Measurements from ENCODE around the gene CYTH4. TPM values are rescaled to one million over a fixed set of nuclear protein-coding genes. Genes with fewer than 3 reads are reported as not detected.

CYTH4 gene
- polyA plus RNA-seq, 1 donor = 3.9 TPM

DNA sequence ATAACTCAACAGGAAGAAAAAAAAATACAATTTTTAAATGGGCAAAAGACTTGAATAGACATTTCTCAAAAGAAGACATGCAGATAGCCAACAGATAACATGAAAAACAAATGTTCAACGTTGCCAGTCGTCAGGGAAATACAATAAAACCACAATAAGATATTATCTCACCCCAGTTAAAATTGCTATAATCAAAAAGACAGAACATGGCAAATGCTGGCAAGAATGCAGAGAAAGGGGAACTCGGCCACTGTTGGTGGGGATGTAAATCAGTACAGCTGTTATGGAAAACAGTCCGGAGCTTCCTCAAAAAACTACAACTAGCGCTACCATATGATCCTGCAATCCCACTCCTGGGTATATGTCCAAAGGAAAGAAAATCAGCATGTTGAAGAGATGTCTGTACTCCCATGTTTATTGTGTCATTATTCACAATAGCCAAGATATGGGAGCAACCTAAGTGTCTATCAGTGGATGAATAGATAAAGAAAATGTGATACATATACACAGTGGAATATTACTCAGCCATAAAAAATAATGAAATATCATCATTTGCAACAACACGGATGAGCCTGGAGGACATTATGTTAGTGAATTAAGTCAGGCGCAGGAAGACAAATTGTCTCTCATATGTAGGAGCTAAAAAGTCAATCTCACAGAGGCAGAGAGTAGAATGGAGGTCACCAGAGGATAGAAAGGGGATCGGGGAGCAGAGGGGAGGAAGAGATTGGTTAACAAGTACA is 12.2 kb upstream of the CYTH4 start:
- no peak for DNase-seq

GRCh38 chr22:37270928-37271650 is 11.2 kb upstream of the CYTH4 start:
- no peak for DNase-seq

DNA sequence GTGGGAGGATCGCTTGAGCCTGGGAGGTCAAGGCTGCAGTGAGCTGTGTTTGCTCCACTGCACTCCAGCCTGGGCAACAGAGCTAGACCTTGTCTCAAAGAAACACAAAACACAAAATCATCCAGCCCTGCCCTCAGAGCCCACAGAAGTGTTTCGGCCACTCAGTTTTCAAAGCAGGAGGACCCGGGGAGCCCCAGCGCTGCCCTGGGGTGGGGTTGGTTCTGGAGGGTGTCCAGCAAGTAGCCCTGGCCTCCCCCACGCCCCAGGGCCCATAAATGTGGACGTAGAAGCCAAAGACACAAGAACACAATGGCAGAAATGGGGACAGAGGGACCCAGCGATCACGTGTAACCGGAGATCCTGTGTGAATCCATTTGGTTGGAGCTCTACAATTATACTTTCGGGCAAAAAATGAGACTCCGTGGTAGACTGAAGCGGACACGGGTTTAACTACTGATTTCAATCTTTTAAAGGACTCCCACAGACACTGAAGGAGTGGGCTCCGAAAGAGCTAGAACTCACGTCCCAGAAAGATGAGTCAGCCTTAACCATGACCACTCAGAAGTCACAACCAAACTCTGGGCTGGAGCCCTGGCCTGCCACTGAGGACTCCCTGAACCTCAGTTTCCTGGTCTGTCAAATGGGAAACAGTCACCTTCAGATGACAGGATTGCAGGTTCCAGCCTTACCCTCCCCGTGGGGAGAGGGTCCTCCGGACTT is 9.0 kb upstream of the CYTH4 start:
- DNase-seq = no peak

DNA sequence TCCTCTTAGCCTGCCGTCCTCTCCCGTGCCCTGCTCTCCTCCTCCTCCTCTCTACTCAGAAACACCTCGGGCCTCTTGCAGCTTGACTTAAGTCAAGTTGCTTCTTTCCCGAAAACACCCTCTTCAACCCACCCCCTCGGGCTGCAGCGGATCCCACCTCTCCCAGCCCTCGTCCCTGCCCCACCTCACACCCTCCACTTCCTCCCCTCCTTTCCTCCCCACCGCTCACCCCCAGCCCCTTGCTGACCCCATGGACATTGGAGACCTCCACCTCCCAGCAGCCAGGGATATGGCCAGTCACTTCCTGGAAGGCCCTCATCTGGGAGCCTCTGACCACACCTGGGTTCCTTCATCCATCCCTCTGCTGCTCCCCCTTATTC is 8.5 kb upstream of the CYTH4 start:
- no peak for DNase-seq

- DNase-seq = no peak
Measured at GRCh38 chr22:37274380-37274862, 7.9 kb upstream of the CYTH4 start.

GRCh38 chr22:37275134-37275533 is 7.2 kb upstream of the CYTH4 start:
- DNase-seq = no peak

- DNase-seq = no peak
Measured at GRCh38 chr22:37275622-37276021, 6.7 kb upstream of the CYTH4 start.

- DNase-seq = no peak
Measured at GRCh38 chr22:37276776-37277175, 5.5 kb upstream of the CYTH4 start.

DNA sequence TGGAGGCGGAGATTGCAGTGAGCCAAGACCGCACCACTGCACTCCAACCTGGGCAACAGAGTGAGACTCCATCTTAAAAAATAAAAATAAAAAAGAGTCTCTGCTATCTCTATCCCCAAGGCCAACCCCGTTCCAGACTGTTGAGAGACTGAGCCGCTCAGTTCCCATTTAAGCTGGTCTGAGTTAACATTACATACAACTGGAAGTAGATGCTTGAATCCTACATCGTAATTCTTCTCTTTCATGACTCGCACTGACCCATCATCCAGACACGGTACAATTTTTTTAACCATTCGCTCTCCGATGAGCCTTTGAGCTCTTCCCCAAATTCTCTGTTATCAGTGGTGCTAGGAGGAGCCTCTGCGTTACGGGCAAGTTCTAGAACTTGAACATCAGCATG is 4.9 kb upstream of the CYTH4 start:
- DNase-seq = no peak

- no peak for DNase-seq
Measured at GRCh38 chr22:37278261-37278660, 4.0 kb upstream of the CYTH4 start.

- no peak for DNase-seq
Measured at GRCh38 chr22:37279331-37280181, 2.8 kb upstream of the CYTH4 start.

DNA sequence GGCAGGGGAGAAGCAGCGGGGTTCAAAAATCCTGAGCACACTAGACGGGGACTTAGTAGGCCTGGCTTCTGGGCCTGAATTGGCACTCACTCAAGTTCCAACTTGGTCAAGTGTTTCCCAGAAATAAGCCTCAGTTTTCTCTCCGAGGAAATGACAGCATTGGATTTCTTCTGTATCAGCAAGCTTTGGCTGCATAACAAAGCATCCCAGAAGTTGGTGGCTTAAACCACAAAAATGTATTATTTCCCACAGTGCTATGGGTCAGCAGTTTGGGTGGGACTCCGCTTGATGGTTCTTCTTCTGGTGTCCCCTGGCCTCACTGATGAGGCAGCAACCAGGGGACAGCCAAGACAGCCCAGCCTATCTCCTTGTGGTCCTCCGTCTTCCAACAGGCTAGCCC is 1.6 kb upstream of the CYTH4 start:
- no peak for DNase-seq

DNA sequence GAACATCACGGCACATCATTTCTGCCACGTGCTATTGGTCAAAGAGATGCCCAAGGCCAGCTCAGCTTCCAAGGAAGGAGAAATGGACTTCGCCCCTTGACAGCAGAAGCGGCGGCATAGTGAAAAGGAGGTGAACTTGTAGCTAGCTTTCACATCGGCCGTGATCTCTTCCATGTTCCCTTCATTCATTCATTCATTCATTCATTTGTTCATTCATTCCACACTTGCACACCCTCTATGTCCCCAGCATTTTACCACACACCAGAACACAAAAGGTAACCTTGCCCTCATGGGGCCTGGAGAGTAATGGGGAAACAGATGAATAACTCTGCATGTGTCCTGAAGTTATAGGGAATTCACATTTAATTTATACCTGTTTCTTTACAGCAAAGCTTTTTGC is 1.1 kb upstream of the CYTH4 start:
- no peak for DNase-seq

- no peak for DNase-seq
Measured at GRCh38 chr22:37281646-37282384, 493 bp upstream of the CYTH4 start.

DNA sequence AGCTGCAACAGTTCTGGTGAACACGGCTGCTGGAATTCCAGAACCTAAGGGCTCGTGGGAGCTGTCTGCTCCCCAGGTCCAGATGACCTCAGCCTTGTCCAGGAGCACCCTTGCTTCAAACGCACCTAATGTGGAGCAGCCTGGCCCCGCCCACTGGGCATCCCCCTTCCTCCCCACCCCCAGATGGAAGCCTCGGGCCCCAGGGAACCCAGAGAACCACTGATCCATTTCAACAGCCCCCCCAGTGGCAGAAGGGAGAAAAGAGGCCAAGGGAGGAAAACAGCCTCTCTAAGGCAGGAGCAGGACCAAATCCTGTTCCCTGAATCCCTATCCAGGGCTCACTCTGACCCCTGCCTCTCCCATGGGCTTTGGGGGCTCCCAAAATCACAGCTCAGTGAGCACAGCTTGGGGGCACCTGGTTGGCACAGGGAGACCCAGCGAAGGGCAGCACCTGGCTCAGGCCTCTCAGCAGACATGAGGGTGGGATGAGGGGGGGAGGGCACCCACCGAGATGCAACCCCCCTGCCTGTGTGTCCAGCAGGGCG is 1.2 kb downstream of the CYTH4 start:
- no peak for DNase-seq

DNA sequence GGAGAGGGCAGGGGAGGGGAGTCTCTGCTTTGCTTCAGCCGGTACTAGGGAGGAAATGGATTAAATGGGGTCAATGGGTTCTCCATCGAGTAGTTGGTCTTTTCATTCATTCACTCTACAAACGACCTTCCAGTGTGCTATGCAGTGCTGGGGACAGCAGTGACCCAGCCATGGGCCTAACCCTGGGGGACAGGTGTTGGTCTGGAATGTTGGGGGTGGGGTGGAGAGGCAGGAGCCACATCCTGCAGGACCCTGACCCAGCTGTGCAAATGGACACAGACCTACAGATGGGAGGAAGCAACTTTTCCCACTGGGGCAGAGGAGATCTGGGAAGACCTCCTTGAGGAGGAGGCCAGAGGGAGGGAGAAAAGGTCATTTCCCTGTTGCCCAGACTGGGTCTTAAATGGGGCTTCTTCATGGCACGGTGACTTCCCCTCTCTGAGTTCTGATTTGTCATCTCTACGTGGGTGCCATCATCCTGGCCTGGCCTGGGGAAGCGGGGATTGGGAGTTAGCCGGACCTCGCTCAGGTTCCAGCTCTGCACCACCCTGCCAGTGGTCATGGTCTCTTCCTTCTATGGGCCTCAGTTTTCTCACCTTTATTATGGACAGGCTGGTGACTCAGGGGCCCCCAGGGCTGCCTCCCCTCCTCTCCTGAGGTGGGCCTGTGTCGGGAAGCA is 2.0 kb downstream of the CYTH4 start:
- DNase-seq = no peak

DNA sequence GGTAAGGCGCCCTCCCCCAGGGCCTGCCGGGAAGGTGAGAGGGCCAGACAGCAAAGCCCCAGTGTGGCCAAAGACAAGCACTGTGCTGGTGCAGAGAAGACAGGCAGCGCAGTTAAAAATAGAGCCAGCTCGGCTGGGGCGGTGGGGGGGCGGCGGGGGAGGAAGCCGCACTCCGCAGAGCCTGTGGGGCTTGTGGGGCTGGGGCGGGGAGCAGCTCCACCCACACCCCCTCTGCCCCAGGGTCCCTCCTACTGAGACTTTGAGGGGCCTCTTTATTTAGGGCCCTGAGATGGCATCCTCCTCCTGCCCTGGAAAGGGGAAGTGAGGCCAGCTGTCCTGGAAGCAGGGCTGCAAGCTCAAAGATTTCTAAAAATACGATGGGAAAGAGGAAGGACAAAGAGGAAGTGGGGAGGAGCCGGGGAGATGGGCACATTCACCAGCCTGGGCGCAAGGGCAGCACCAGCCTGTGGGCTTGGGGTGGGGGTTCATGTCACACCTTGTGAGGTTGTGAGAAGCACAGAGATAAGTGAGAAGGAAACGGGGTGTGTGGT is 2.6 kb downstream of the CYTH4 start:
- DNase-seq = no peak

DNA sequence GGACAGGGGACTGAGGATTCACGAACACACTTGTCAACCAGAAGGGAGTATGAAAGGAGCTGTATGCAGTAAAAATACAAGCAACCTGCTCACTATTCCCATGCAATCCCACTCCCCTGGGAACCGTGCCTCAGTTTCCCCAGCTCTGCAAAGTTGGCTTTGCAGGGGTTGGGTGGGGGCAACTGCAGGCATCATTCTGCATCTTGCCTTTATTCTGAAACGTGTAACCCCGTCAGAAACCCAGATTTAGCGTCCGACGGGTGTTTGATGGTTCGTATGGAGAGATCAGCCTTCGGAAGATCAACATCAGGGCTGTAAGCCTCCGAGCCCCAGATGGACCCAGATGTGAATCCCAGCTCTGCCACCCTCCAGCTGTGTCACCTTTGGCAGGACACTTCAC is 3.6 kb downstream of the CYTH4 start:
- DNase-seq = no peak

- no peak for DNase-seq
Measured at GRCh38 chr22:37287550-37287951, 5.2 kb downstream of the CYTH4 start.

GRCh38 chr22:37288521-37288920 is 6.2 kb downstream of the CYTH4 start:
- DNase-seq = no peak
